Stimulated activated CD4-positive, alpha-beta T cell treated with anti-CD3 and anti-CD28 coated beads, Interleukin-12 subunit alpha, Interleukin-12 subunit beta, amount 100 ng/mL, for 4 hours (primary cell): ENCODE data around the gene ELFN2.

ENCODE experiments used
- DNase-seq: peaks from one replicate; pipeline ENCODE4 v3.0.0-alpha.2; 2020

The ELFN2 gene

DNA sequence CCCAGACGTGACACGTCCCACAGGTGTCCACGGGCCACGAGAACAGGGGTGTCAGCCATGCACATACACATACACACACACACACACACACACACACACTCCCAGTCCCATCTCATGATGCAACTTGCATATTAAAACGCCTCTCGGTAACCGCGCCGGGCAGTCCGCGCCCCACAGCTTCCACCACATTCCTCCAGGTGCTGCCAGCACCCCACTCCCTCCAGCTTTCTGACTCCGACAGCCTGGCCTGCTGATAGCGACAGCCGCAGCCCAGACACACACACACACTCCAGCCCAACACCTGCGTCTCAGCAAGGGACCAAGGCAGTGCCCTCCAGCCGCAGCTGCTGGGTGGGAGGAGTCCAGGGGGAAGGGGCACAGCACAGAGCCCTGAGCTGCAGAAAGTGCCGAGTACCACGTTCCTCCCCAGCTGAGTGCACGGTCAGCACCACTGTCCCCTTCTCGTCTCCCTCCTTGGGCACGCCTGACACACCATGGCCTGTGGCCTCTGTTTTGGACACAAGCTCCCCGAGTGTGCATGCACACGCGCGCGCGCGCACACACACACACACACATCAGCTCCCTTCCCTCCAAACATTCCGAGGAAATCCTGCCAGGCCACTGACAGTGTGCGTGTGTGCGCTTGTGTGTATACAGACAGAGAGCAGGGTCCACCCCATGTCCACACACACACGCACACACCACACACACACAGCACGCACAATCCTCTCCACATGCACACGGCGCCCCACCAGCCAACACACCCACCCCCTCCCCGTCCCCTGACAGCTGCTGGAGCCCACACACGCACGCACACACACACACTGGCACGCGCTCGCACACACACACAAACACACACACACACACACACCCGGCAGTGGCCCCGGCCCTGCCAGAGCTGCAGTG, 1.2 kb downstream of the ELFN2 start:
- no peak for DNase-seq

DNA sequence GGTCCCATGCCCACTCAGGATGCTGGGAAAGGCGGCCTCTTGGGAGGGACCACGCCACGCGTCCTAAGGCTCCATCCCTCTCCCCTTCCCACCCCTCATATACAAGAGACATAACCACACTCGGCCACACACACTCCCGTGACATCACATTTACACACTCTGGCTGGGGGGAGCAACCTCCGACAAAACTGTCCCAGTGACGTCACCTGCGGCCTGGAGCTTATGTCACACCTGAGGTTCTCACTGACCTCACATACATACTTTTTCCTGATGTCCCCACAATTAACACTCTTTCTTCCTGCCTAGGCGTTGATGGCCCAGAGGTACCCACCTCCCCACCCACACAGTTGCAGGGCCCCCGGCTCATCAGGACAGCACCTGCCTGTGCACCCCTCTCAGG, 1.9 kb downstream of the ELFN2 start:
- DNase-seq: no peak

DNA sequence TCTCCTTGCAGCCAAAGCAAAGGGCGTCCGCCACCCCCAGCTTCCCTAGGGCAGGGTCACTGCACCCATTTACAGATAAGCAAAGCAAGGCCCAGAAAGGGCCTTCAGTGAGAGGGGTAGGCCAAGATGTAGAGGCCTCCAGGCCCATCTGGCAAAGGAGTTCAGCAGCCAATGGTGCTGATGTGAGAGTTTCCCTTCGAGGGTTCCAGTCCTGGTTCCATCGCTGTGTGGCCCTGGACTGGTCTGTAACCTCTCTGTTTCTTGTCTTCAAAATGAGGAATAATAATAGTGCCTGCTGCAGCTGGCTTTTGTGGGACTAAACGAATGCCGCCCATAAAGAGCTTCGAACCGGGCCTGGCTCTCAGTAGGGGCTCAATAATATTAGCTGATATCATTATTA, 4.0 kb downstream of the ELFN2 start:
- DNase-seq: no peak

DNA sequence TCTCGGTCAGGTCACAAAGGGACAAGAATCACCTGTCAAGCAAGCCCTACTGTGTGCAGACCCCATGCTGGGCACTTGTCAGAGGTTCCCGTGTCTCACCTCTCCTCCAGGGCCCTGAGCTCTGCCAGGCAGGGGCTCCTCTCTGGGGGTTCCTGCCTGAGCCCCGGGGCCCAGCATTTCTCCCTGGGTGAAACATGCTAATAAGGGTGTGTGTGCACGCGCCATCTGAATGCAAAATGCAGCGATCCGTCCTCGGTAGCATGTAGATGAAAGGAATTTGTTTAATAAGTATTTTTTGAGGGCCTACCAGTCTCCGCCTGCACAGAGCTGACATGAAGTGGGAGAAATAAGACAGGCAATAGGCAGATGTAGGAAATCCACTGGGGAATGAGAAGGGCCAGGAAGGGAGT, 5.8 kb downstream of the ELFN2 start:
- DNase-seq: no peak

DNA sequence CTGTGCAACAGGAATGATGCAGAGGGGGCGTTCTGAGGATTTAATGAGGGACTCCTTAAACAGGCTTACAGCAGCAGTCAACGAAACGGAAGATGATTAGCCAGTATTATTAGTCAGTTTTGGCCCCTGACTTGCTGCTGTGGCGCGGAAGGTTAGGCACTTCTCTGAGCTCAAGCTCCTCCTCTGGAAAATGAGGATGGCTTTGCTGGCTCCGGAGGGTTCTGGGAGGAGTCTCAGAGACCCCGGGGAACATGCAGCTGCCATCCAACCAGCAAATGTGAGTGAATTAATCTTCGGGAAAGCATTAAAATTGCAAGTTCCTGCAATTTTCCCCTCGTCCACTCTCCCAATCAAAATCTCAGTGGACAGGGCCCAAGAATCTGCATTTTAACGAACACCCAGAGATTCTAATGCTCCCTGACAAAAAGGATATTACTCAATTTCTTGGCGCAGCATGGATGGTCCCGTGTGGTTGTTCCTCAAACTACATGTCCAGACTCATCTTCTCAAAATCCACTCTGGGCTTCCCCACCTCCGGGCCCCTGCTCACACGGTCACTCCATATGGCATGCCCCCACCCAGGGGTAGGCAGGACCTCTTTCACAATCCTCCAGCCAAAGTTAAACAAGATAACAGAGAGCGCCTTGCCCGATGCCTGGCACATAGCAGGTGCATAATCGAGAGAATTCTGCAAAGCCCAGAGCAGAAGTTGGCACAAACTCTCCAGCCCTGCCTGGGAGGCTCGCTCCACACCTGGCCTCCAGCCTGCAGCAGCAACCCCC, 6.4 kb downstream of the ELFN2 start:
- no peak for DNase-seq

GRCh38 chr22:37419969-37420685, 7.2 kb downstream of the ELFN2 start:
- DNase-seq: no peak

- no peak for DNase-seq
These were observed 7.8 kb downstream of the ELFN2 start for GRCh38 chr22:37419370-37419968.

GRCh38 chr22:37418627-37419369, 8.5 kb downstream of the ELFN2 start:
- DNase-seq: no peak

- DNase-seq: no peak
These were observed 9.5 kb downstream of the ELFN2 start for GRCh38 chr22:37417677-37418348.

DNA sequence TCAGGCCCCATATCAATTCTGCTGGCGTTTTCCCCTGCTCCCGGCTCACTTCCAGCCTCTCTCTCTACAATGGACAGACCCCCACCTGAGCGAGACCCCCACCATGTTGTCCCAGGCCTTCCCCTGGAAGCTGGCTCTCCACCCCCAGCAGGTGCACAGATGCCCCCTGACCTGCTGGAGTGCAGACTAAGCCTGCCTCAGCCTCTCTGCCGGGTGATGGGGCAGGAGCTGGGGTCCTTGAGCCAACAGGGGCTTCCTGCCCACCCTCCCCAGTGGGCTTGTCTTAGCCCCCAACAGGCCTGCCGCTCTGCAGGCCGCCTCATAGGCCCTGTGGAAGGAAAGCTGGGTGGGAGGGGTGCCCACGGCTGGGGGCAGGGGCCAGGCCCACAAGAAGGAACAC, 10.0 kb downstream of the ELFN2 start:
- no peak for DNase-seq

GRCh38 chr22:37416827-37417226, 10.5 kb downstream of the ELFN2 start:
- DNase-seq: no peak

- DNase-seq: no peak
These were observed 10.9 kb downstream of the ELFN2 start for GRCh38 chr22:37416389-37416788.

DNA sequence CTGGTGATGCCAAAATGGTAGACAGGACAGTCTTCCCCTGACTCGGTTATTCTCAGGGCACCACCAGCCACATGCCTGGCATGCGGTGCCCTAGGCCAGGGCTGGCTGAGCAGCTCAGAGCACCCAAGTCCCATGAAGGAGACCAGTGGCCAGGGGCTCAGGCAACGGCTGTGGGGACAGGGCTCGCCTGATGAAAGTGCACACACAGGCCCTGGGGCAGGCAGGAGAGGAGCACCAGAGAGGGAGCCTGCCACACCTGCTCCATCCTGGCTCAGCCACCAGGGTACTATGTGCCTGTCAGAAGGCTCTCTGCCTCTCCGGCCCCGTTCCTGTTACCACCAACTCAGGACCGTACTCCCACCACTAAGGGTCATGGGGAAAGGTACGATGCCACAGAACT, 12.1 kb downstream of the ELFN2 start:
- no peak for DNase-seq

GRCh38 chr22:37414288-37414687, 13.0 kb downstream of the ELFN2 start:
- DNase-seq: no peak

DNA sequence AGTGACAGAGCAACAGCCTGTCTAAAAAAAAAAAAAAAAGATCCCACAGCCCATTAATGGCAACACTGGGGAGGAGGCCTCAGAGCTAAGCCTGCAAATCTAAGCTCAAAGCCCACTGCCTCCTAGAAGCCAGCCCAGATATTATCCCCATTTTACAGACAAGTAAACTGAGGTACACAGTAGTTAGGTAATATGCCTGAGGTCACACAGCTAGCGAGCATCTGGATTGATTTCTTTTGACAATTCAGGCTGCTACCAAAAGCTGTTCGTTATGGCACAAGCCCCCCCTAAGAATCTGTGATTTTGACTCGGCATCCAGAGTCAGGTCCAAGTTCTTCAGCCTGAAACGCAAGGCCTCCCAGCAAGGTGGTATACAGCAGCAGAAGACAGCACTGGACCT, 13.7 kb downstream of the ELFN2 start:
- no peak for DNase-seq

DNA sequence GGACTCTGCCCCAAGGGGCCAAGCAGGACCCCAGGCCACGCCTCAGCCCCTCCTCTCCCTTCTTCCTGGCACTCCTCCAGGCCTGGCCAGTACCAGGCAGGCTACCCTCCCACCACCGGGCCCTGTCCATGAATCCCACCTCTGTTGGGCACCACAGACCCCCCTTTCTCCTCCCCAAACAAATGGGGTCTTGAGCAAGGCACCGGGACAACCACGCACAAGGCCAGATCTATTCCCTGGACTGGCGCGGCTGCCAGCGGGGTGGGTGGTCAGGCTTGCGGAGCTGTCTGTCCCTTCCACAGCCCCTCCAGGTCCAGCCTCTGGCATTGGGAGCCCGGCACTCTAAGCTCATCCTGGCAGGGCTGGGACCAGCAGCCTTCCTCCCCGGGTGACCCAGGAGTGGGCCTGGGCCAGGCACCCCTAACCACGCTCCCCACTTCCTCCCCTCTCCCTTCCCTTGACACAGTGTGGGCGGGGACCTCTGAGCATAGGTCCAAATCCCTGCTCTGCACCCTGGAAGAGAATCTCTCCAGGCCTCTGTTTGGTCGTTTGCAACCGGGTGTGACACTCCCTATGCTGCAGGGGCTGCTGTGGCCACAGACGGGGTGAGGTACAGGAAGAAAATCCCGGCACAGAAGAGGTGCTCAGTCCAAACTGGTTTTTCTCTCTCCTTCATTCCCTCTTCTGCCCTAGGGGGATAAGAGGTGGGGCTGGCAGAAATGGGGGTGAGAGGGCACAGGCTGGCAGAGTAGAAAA, 14.6 kb downstream of the ELFN2 start:
- DNase-seq: no peak

DNA sequence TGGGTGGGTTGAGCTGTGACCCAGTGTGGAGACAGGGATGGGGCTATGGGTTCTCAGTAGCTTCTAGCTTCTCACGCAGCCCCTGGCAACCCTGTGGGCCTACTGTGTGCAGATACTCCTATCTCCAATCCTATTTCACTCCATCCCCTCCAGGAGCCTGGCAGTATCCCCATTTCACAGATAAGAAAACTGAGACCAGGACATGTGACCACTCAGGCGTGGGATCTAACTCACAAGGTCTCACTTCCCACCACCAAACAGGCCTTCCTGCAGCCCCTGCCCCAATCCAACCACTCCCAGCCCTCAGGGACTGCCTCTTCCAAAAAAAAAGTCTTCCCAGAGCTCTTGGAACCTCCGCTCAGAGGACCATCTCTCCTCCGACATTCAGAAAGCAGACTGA, 15.6 kb downstream of the ELFN2 start:
- no peak for DNase-seq

- DNase-seq: no peak
These were observed 16.9 kb downstream of the ELFN2 start for GRCh38 chr22:37410174-37411055.

DNA sequence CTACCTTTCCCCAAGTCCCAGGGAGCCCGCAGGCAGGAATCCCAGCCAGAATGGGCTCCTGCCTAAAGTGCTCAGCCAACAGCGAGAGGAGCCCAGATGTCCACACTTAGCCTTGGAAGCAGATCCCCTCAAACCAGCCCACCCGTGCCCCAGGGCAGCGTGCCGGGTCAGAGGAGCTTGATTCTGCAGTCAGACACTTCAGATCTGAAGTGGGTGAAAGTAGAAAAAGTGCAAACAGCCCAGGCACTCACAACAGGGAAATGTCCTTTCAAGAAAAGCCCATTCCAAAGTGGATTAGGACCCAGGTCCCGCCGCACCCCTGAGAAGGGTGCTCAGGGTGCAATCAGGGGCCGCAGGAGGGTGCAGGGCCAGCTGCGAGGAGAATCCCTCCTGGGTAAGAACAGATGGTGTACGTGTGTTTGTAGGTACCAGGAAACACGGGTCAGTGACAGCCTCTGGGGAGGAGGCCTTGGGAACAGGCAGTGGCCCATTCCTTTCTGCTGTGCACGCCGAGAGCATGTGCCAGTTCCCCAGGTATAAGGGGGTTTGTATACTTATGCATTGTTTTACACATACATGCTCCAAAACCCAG, 17.7 kb downstream of the ELFN2 start:
- DNase-seq: no peak

DNA sequence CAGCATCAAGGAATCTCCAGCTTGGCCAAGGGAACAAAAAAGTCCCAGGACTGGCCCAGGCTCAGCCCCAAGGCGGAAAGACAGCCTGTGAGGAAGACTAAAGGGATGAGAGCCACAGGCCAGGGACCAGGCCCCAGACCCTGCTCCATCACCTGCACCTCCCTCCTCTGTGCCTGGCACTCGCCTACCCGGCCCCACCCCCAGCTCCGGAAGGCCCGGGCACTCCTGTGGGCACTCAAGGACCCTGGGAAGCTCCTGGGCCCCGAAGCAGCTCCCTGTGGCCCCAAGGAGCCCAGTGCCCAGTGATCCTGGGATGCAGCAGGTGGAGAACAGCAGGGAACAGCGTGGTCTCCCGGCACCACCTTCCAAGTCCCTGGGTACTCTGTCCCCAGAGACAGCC, 18.2 kb downstream of the ELFN2 start:
- no peak for DNase-seq
